Adipose tissue (tissue), 3 donors: Measurements from ENCODE around the gene COL6A2. TPM values are rescaled to one million over a fixed set of nuclear protein-coding genes. Genes with fewer than 3 reads are reported as not detected.
"Not testable (repeated sequence)": the region's sequence is repeated elsewhere in the genome, so short reads cannot be mapped to it uniquely, and the experiment has no call there.

Experiments
- H3K27ac ChIP-seq: one replicate; pipeline ENCODE4 v1.5.1; 2013; ENCODE audit warnings: low read depth, low read length
- WGBS, 3 donors: extraction: QIAGEN DNeasy Blood & Tissue Kit; methylation state at CpG; one replicate each; pipeline ENCODE4 v1.1.7; 2013; 5-methylcytosine and 5-hydroxymethylcytosine counted together
- polyA plus RNA-seq, 3 donors: library from polyadenylated mRNA; stranded (reverse); fragments of 200-250 nt; gene quantifications; one replicate each; pipeline ENCODE4 v1.2.3, GENCODE V29; 2013
- donor health status: healthy with polysubstance abuse.
- donor health status: Bipolar disorder and iron deficiency.
- donor health status: healthy.

The COL6A2 gene
- polyA plus RNA-seq, 3 donors, result 65.8 to 455 (median 431) TPM

- no peak overlapping the region for H3K27ac ChIP-seq
Observed at GRCh38 chr21:46104104-46104503, 6.2 kb downstream of the COL6A2 start.

- 53 to 87% (median 86%) methylated on average over 2 of the region's 2 CpGs for whole genome bisulfite sequencing, 3 donors
- H3K27ac ChIP-seq, result not testable (repeated sequence)
Observed at GRCh38 chr21:46107376-46107775, 9.5 kb downstream of the COL6A2 start.

GRCh38 chr21:46108827-46109312 is 11.0 kb downstream of the COL6A2 start:
- no peak overlapping the region for H3K27ac ChIP-seq
- 76 to 82% (median 81%) methylated on average over 9 of the region's 9 CpGs for WGBS, 3 donors

- H3K27ac ChIP-seq, result no peak overlapping the region
- 77 to 86% (median 79%) methylated on average over 19 of the region's 19 CpGs for WGBS, 3 donors
Observed at GRCh38 chr21:46109313-46110221, 11.7 kb downstream of the COL6A2 start.

- 61 to 79% (median 72%) methylated on average over 20 of the region's 20 CpGs for WGBS, 3 donors
- H3K27ac ChIP-seq, result no peak overlapping the region
Observed at GRCh38 chr21:46110499-46111192, 12.7 kb downstream of the COL6A2 start.

GRCh38 chr21:46111193-46111571 is 13.3 kb downstream of the COL6A2 start:
- no peak overlapping the region for H3K27ac ChIP-seq
- WGBS, 3 donors, result 87 to 90% (median 88%) methylated on average over 11 to 12 of the region's 12 CpGs

- no peak overlapping the region for H3K27ac ChIP-seq
- 93 to 95% (median 94%) methylated on average over 60 to 69 of the region's 69 CpGs for whole genome bisulfite sequencing, 3 donors
Observed at GRCh38 chr21:46111857-46112724, 14.2 kb downstream of the COL6A2 start.

GRCh38 chr21:46112725-46113215 is 14.9 kb downstream of the COL6A2 start:
- H3K27ac ChIP-seq, result no peak overlapping the region
- WGBS, 3 donors, result 91 to 95% (median 92%) methylated on average over 20 of the region's 20 CpGs

GRCh38 chr21:46113497-46114176 is 15.7 kb downstream of the COL6A2 start:
- WGBS, 3 donors, result 88 to 96% (median 92%) methylated on average over 16 of the region's 16 CpGs
- H3K27ac ChIP-seq, result no peak overlapping the region

GRCh38 chr21:46114963-46115362 is 17.1 kb downstream of the COL6A2 start:
- H3K27ac ChIP-seq, result no peak overlapping the region
- WGBS, 3 donors, result 72 to 93% (median 90%) methylated on average over 4 of the region's 4 CpGs

- 86 to 94% (median 94%) methylated on average over 16 to 17 of the region's 17 CpGs for WGBS, 3 donors
- no peak overlapping the region for H3K27ac ChIP-seq
Observed at GRCh38 chr21:46115441-46116188, 17.7 kb downstream of the COL6A2 start.

- no peak overlapping the region for H3K27ac ChIP-seq
- WGBS, 3 donors, result 87 to 90% (median 88%) methylated on average over 20 of the region's 20 CpGs
Observed at GRCh38 chr21:46116189-46116775, 18.4 kb downstream of the COL6A2 start.

GRCh38 chr21:46116776-46117585 is 19.1 kb downstream of the COL6A2 start:
- H3K27ac ChIP-seq, result no peak overlapping the region
- 78 to 82% (median 82%) methylated on average over 22 to 24 of the region's 24 CpGs for WGBS, 3 donors

- 76 to 81% (median 80%) methylated on average over 29 of the region's 29 CpGs for WGBS, 3 donors
- no peak overlapping the region for H3K27ac ChIP-seq
Observed at GRCh38 chr21:46117586-46118315, 19.8 kb downstream of the COL6A2 start.

- WGBS, 3 donors, result 82 to 92% (median 91%) methylated on average over 23 to 27 of the region's 27 CpGs
- no peak overlapping the region for H3K27ac ChIP-seq
Observed at GRCh38 chr21:46118316-46119143, 20.6 kb downstream of the COL6A2 start.
